Measurements from ENCODE around the gene FOXC2. TPM values are rescaled to one million over a fixed set of nuclear protein-coding genes. Genes with fewer than 3 reads are reported as not detected.
"Not testable (repeated sequence)": the region's sequence is repeated elsewhere in the genome, so short reads cannot be mapped to it uniquely, and the experiment has no call there.

The FOXC2 gene
- total and polyA plus RNA-seq, 11 donors = 0.76 to 3.3 (median 1.4) TPM

DNA sequence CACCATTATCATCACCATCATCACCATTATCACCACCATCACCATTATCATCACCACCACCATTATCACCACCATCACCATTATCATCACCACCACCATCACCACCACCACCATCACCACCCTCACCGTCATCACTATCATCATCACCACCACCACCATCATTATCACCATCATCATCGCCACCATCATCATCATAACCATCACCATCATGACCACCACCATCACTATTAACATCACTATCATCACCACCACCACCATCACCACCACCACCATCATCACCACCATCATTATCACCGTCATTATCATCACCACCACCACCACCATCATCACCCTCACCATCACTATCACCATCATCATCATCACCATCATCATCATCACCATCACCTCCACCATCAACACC lies 20.9 kb downstream of the FOXC2 start:
- Histone ChIP-seq H3K4me3 (no peak overlapping the region), H3K4me1 (peaks cover 0 to 23% (median 0%) of the 10 kb centered on the region in 12 donors), H3K27me3 (peaks cover 0 to 26% (median 6%) of the 10 kb centered on the region in 9 donors), H3K27ac (no peak overlapping the region), H3K9me3 (no peaks in the 10 kb centered on the region), H3K36me3 (no peaks in the 10 kb centered on the region)
- WGBS, 4 donors = 93 to 95% (median 93%) methylated on average over 3 of the region's 3 CpGs
- DNase-seq = no peak
- TF ChIP-seq, protein P1, sequence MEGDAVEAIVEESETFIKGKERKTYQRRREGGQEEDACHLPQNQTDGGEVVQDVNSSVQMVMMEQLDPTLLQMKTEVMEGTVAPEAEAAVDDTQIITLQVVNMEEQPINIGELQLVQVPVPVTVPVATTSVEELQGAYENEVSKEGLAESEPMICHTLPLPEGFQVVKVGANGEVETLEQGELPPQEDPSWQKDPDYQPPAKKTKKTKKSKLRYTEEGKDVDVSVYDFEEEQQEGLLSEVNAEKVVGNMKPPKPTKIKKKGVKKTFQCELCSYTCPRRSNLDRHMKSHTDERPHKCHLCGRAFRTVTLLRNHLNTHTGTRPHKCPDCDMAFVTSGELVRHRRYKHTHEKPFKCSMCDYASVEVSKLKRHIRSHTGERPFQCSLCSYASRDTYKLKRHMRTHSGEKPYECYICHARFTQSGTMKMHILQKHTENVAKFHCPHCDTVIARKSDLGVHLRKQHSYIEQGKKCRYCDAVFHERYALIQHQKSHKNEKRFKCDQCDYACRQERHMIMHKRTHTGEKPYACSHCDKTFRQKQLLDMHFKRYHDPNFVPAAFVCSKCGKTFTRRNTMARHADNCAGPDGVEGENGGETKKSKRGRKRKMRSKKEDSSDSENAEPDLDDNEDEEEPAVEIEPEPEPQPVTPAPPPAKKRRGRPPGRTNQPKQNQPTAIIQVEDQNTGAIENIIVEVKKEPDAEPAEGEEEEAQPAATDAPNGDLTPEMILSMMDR (IDR thresholded peaks at IDR 0.05) = no peak
- TF ChIP-seq POLR2A (IDR thresholded peaks at IDR 0.05) = no peak
- no peak for ATAC-seq
- intact Hi-C loops (cut with DNase I) = no loop called here

GRCh38 chr16:86587955-86588354 lies 21.3 kb downstream of the FOXC2 start:
- ATAC-seq; intact Hi-C loops (cut with DNase I); H3K4me3 ChIP-seq; H3K36me3 ChIP-seq; H3K9me3 ChIP-seq; H3K27ac ChIP-seq; DNase-seq: not testable (repeated sequence)
- 92 to 96% (median 94%) methylated on average over 3 of the region's 3 CpGs for WGBS, 4 donors
- Histone ChIP-seq H3K4me1 (peaks cover 0 to 23% (median 0%) of the 10 kb centered on the region in 12 donors), H3K27me3 (peaks cover 0 to 31% (median 6%) of the 10 kb centered on the region in 9 donors)

GRCh38 chr16:86590501-86591144 lies 24.0 kb downstream of the FOXC2 start:
- Histone ChIP-seq H3K4me3 (no peak overlapping the region), H3K9me3 (no peaks in the 10 kb centered on the region), H3K4me1 (peaks cover 0 to 11% (median 0%) of the 10 kb centered on the region in 12 donors), H3K27ac (no peak overlapping the region), H3K27me3 (peaks cover 0 to 31% (median 5%) of the 10 kb centered on the region in 9 donors), H3K36me3 (no peaks in the 10 kb centered on the region)
- no peak for TF ChIP-seq POLR2A (IDR thresholded peaks at IDR 0.05)
- TF ChIP-seq, protein P1 (IDR thresholded peaks at IDR 0.05) = no peak
- WGBS, 4 donors = 84 to 91% (median 89%) methylated on average over 4 of the region's 4 CpGs
- no peak for DNase-seq
- intact Hi-C loops (cut with DNase I) = no loop called here
- no peak for ATAC-seq

DNA sequence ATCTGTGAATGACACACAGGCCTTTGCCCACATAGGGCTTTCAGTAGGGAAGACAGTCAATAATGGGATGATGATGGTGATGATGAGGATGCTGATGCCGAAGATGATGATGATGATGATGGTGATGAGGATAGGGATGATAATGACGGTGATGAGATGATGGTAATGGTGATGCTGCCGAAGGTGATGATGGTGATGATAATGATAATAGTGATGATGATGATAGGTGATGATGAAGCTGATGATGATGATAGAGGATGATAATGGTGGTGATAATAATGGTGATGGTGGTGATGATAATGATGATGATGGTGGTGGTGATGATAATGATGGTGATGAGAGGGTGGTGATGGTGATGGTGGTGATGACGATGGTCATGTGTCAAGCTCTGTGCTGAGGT lies 24.6 kb downstream of the FOXC2 start:
- no peaks in the 10 kb centered on the region for H3K36me3 ChIP-seq
- intact Hi-C loops (cut with DNase I) = no loop called here
- H3K4me1 ChIP-seq = peaks cover 0 to 7% (median 0%) of the 10 kb centered on the region in 12 donors
- no peak for DNase-seq
- H3K4me3 ChIP-seq = no peak overlapping the region
- H3K9me3 ChIP-seq = no peaks in the 10 kb centered on the region
- no peak for ATAC-seq
- H3K27me3 ChIP-seq = peaks cover 0 to 31% (median 5%) of the 10 kb centered on the region in 9 donors
- TF ChIP-seq POLR2A (IDR thresholded peaks at IDR 0.05) = no peak
- TF ChIP-seq, protein P1 (IDR thresholded peaks at IDR 0.05) = no peak
- no peak overlapping the region for H3K27ac ChIP-seq
- WGBS, 4 donors = 78 to 94% (median 92%) methylated on average over 4 of the region's 4 CpGs

Measured in heart left ventricle (tissue), 16 donors.